GM23338 (cell line): Measurements from ENCODE around the gene DDX18. TPM values are rescaled to one million over a fixed set of nuclear protein-coding genes. Genes with fewer than 3 reads are reported as not detected.

Experiments
- ATAC-seq: fragments of 200-7000 bp; cut with Tn5 transposase; 3 replicates; pipeline ENCODE4 v1.9.1; 2020
- DNase-seq: peaks from one replicate; pipeline ENCODE4 v3.0.0-alpha.2; 2015; ENCODE audit warnings: low spot score
- H2AFZ ChIP-seq: fragments of 200-600 bp; sonication (generic); 2 replicates; pipeline ENCODE4 v1.8.0; 2016; ENCODE audit warnings: antibody characterized with exemption, mild to moderate bottlenecking, moderate library complexity
- H3F3A ChIP-seq: fragments of 200-600 bp; sonication (generic); replicated peaks from 2 replicates; pipeline ENCODE4 v1.8.0; 2017; ENCODE audit warnings: antibody characterized with exemption, mixed run types, low read depth
- H3K27ac ChIP-seq: fragments of 200-600 bp; sonication (generic); 2 replicates; pipeline ENCODE4 v1.6.1; 2016; ENCODE audit warnings: low read depth
- H3K27me3 ChIP-seq: fragments of 200-600 bp; sonication (generic); 2 replicates; pipeline ENCODE4 v1.8.0; 2016; ENCODE audit warnings: mild to moderate bottlenecking, mixed run types, moderate library complexity; ENCODE audit not compliant: insufficient read depth
- H3K36me3 ChIP-seq: fragments of 200-600 bp; sonication (generic); 2 replicates; pipeline ENCODE4 v1.8.0; 2016; ENCODE audit warnings: mild to moderate bottlenecking; ENCODE audit not compliant: insufficient read depth
- H3K4me1 ChIP-seq: fragments of 200-600 bp; sonication (generic); 2 replicates; pipeline ENCODE4 v1.8.0; 2016; ENCODE audit warnings: mild to moderate bottlenecking, moderate library complexity; ENCODE audit not compliant: insufficient read depth
- H3K4me2 ChIP-seq: fragments of 200-600 bp; sonication (generic); 2 replicates; pipeline ENCODE4 v1.7.1; 2017; ENCODE audit warnings: mixed run types
- H3K4me3 ChIP-seq: fragments of 200-600 bp; sonication (generic); 2 replicates; pipeline ENCODE4 v1.6.1; 2016; ENCODE audit warnings: mixed run types
- H3K79me2 ChIP-seq: fragments of 200-600 bp; sonication (generic); replicated peaks from 2 replicates; pipeline ENCODE4 v1.8.0; 2017; ENCODE audit warnings: mild to moderate bottlenecking; ENCODE audit not compliant: insufficient read depth
- H3K9me2 ChIP-seq: fragments of 200-600 bp; sonication (generic); 2 replicates; pipeline ENCODE4 v1.8.0; 2017; ENCODE audit not compliant: insufficient read depth
- H4K20me1 ChIP-seq: fragments of 200-600 bp; sonication (generic); replicated peaks from 2 replicates; pipeline ENCODE4 v1.8.0; 2017; ENCODE audit warnings: mild to moderate bottlenecking; ENCODE audit not compliant: insufficient read depth
- H3K27ac Mint-ChIP-seq: 2 replicates; pipeline ENCODE4 v1.8.0; 2020; ENCODE audit warnings: inconsistent platforms, mild to moderate bottlenecking, moderate library complexity, mixed read lengths
- H3K27me3 Mint-ChIP-seq: 3 replicates; pipeline ENCODE4 v1.8.0; 2022; ENCODE audit warnings: low read depth, mild to moderate bottlenecking, moderate library complexity, mixed read lengths, inconsistent platforms; ENCODE audit not compliant: insufficient read depth, poor library complexity
- H3K36me3 Mint-ChIP-seq: 3 replicates; pipeline ENCODE4 v1.8.0; 2021; ENCODE audit warnings: low read depth, mild to moderate bottlenecking, inconsistent platforms, moderate library complexity, mixed read lengths
- H3K4me1 Mint-ChIP-seq: 3 replicates; pipeline ENCODE4 v1.8.0; 2020; ENCODE audit warnings: mild to moderate bottlenecking, inconsistent platforms, mixed read lengths
- H3K4me3 Mint-ChIP-seq: 3 replicates; pipeline ENCODE4 v1.8.0; 2021; ENCODE audit warnings: moderate library complexity, mild to moderate bottlenecking, inconsistent platforms, mixed read lengths
- H3K9me3 Mint-ChIP-seq: 3 replicates; pipeline ENCODE4 v1.8.0; 2020; ENCODE audit warnings: moderate library complexity, mild to moderate bottlenecking, inconsistent platforms, mixed read lengths
- CREB1 ChIP-seq: fragments of 250-450 bp; sonication (Bioruptor Pico); IDR thresholded peaks from 2 replicates; pipeline ENCODE4 v1.5.0; 2020; ENCODE audit warnings: low read depth, mild to moderate bottlenecking, moderate library complexity
- CTCF ChIP-seq, 2 experiments: fragments of 200-600 bp in 1 of 2; sonication (generic) in 1 of 2; conservative IDR thresholded peaks; 2 replicates each; pipeline versions ENCODE4 v1.5.1 to v1.6.1; 2016 to 2017; ENCODE audit warnings: antibody characterized with exemption in 2 of 2, low read depth in 2 of 2, mild to moderate bottlenecking in 2 of 2, moderate library complexity in 1 of 2
- ETS1 ChIP-seq: IDR thresholded peaks from 2 replicates; pipeline ENCODE4 v1.6.1; 2016; ENCODE audit warnings: antibody characterized with exemption
- EZH2 ChIP-seq: fragments of 200-600 bp; sonication (generic); IDR thresholded peaks from one replicate; pipeline ENCODE4 v1.8.0; 2017; ENCODE audit warnings: antibody characterized with exemption, mild to moderate bottlenecking, low read depth; ENCODE audit not compliant: unreplicated experiment
- EZH2phosphoT487 ChIP-seq: fragments of 200-600 bp; sonication (generic); IDR thresholded peaks from one replicate; pipeline ENCODE4 v1.8.1; 2018; ENCODE audit warnings: antibody characterized with exemption; ENCODE audit not compliant: unreplicated experiment
- JUNB ChIP-seq: IDR thresholded peaks from one replicate; pipeline ENCODE4 v1.6.1; 2016; ENCODE audit warnings: antibody characterized with exemption; ENCODE audit not compliant: unreplicated experiment
- NANOG ChIP-seq: IDR thresholded peaks from 2 replicates; pipeline ENCODE4 v1.6.1; 2016; ENCODE audit warnings: antibody characterized with exemption, borderline replicate concordance
- POLR2AphosphoS5 ChIP-seq: IDR thresholded peaks from 2 replicates; pipeline ENCODE4 v1.6.1; 2016; ENCODE audit warnings: antibody characterized with exemption, low read depth
- STAT1 ChIP-seq: IDR thresholded peaks from one replicate; pipeline ENCODE4 v1.6.1; 2016; ENCODE audit warnings: antibody characterized with exemption; ENCODE audit not compliant: unreplicated experiment
- ZNF114 ChIP-seq: fragments of 250-450 bp; sonication (Bioruptor Pico); IDR thresholded peaks from 2 replicates; pipeline ENCODE4 v1.5.0; 2020; ENCODE audit warnings: mild to moderate bottlenecking, moderate library complexity
- ZNF331 ChIP-seq: fragments of 250-450 bp; sonication (Bioruptor Pico); IDR thresholded peaks from 2 replicates; pipeline ENCODE4 v1.5.0; 2020; ENCODE audit warnings: low read depth, mild to moderate bottlenecking, moderate library complexity
- polyA plus RNA-seq: library from polyadenylated mRNA; unstranded; fragments of >200 nt; fragmentation: Nextera tagmentation; extraction: Ambion mirVana; gene quantifications from 2 replicates; pipeline ENCODE4 v1.2.1, GENCODE V29; 2016
- total RNA-seq: library from RNA; depleted of rRNA; stranded (reverse); fragments of >200 nt; shearing (Covaris generic); gene quantifications from 2 replicates; pipeline ENCODE4 v1.2.3, GENCODE V29; 2014
- TF ChIP-seq, protein P1 (sequence below): fragments of 250-450 bp; sonication (Bioruptor Pico); IDR thresholded peaks from 2 replicates; pipeline ENCODE4 v1.5.0; 2020; ENCODE audit warnings: mild to moderate bottlenecking, moderate library complexity
- TF ChIP-seq, protein P2 (sequence below): IDR thresholded peaks from one replicate; pipeline ENCODE4 v1.6.1; 2018; ENCODE audit warnings: antibody characterized with exemption; ENCODE audit not compliant: unreplicated experiment

Gene DDX18
- total and polyA plus RNA-seq, 2 experiments from 2014 or later: 102 to 169 TPM

GRCh38 chr2:117794668-117795067, 19.8 kb upstream of the DDX18 start:
- Mint-ChIP-seq H3K4me3 (no peak overlapping the region), H3K9me3 (peaks cover 7% of the 10 kb centered on the region), H3K36me3 (peaks cover 6% of the 10 kb centered on the region; the same call in 2 of the 3 replicates), H3K27me3 (no peaks in the 10 kb centered on the region), H3K4me1 (no peaks in the 10 kb centered on the region; the same call in 1 of the 3 replicates), H3K27ac (no peak overlapping the region)
- no peaks in the 10 kb centered on the region for H3F3A ChIP-seq
- no peaks in the 10 kb centered on the region for H4K20me1 ChIP-seq
- no peak overlapping the region for H3K4me2 ChIP-seq
- no peak overlapping the region for H3K27ac ChIP-seq
- DNase-seq (no peak), ATAC-seq (no peak)
- no peaks in the 10 kb centered on the region for H3K36me3 ChIP-seq
- H3K27me3 ChIP-seq: no peaks in the 10 kb centered on the region
- no peak overlapping the region for H2AFZ ChIP-seq
- no peaks in the 10 kb centered on the region for H3K79me2 ChIP-seq
- TF ChIP-seq, protein P1, sequence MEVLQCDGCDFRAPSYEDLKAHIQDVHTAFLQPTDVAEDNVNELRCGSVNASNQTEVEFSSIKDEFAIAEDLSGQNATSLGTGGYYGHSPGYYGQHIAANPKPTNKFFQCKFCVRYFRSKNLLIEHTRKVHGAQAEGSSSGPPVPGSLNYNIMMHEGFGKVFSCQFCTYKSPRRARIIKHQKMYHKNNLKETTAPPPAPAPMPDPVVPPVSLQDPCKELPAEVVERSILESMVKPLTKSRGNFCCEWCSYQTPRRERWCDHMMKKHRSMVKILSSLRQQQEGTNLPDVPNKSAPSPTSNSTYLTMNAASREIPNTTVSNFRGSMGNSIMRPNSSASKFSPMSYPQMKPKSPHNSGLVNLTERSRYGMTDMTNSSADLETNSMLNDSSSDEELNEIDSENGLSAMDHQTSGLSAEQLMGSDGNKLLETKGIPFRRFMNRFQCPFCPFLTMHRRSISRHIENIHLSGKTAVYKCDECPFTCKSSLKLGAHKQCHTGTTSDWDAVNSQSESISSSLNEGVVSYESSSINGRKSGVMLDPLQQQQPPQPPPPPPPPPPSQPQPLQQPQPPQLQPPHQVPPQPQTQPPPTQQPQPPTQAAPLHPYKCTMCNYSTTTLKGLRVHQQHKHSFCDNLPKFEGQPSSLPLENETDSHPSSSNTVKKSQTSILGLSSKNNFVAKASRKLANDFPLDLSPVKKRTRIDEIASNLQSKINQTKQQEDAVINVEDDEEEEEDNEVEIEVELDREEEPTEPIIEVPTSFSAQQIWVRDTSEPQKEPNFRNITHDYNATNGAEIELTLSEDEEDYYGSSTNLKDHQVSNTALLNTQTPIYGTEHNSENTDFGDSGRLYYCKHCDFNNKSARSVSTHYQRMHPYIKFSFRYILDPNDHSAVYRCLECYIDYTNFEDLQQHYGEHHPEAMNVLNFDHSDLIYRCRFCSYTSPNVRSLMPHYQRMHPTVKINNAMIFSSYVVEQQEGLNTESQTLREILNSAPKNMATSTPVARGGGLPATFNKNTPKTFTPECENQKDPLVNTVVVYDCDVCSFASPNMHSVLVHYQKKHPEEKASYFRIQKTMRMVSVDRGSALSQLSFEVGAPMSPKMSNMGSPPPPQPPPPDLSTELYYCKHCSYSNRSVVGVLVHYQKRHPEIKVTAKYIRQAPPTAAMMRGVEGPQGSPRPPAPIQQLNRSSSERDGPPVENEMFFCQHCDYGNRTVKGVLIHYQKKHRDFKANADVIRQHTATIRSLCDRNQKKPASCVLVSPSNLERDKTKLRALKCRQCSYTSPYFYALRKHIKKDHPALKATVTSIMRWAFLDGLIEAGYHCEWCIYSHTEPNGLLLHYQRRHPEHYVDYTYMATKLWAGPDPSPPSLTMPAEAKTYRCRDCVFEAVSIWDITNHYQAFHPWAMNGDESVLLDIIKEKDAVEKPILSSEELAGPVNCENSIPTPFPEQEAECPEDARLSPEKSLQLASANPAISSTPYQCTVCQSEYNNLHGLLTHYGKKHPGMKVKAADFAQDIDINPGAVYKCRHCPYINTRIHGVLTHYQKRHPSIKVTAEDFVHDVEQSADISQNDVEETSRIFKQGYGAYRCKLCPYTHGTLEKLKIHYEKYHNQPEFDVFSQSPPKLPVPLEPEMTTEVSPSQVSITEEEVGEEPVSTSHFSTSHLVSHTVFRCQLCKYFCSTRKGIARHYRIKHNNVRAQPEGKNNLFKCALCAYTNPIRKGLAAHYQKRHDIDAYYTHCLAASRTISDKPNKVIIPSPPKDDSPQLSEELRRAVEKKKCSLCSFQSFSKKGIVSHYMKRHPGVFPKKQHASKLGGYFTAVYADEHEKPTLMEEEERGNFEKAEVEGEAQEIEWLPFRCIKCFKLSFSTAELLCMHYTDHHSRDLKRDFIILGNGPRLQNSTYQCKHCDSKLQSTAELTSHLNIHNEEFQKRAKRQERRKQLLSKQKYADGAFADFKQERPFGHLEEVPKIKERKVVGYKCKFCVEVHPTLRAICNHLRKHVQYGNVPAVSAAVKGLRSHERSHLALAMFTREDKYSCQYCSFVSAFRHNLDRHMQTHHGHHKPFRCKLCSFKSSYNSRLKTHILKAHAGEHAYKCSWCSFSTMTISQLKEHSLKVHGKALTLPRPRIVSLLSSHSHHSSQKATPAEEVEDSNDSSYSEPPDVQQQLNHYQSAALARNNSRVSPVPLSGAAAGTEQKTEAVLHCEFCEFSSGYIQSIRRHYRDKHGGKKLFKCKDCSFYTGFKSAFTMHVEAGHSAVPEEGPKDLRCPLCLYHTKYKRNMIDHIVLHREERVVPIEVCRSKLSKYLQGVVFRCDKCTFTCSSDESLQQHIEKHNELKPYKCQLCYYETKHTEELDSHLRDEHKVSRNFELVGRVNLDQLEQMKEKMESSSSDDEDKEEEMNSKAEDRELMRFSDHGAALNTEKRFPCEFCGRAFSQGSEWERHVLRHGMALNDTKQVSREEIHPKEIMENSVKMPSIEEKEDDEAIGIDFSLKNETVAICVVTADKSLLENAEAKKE (CRISPR knock-in tag): no peak
- TF ChIP-seq ZNF331 (no peak), STAT1 (no peak), CREB1 (CRISPR knock-in tag) (no peak), CTCF (conservative IDR thresholded peaks at IDR 0.05; ENCODE audit: low read depth in 2 of 2) (no peak), NANOG (no peak), EZH2 (no peak), EZH2phosphoT487 (no peak), ETS1 (no peak), POLR2AphosphoS5 (no peak), ZNF114 (CRISPR knock-in tag) (no peak), JUNB (no peak)
- TF ChIP-seq, protein P2, sequence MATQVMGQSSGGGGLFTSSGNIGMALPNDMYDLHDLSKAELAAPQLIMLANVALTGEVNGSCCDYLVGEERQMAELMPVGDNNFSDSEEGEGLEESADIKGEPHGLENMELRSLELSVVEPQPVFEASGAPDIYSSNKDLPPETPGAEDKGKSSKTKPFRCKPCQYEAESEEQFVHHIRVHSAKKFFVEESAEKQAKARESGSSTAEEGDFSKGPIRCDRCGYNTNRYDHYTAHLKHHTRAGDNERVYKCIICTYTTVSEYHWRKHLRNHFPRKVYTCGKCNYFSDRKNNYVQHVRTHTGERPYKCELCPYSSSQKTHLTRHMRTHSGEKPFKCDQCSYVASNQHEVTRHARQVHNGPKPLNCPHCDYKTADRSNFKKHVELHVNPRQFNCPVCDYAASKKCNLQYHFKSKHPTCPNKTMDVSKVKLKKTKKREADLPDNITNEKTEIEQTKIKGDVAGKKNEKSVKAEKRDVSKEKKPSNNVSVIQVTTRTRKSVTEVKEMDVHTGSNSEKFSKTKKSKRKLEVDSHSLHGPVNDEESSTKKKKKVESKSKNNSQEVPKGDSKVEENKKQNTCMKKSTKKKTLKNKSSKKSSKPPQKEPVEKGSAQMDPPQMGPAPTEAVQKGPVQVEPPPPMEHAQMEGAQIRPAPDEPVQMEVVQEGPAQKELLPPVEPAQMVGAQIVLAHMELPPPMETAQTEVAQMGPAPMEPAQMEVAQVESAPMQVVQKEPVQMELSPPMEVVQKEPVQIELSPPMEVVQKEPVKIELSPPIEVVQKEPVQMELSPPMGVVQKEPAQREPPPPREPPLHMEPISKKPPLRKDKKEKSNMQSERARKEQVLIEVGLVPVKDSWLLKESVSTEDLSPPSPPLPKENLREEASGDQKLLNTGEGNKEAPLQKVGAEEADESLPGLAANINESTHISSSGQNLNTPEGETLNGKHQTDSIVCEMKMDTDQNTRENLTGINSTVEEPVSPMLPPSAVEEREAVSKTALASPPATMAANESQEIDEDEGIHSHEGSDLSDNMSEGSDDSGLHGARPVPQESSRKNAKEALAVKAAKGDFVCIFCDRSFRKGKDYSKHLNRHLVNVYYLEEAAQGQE: no peak
- H3K4me3 ChIP-seq: no peak overlapping the region
- no peaks in the 10 kb centered on the region for H3K4me1 ChIP-seq
- no peaks in the 10 kb centered on the region for H3K9me2 ChIP-seq
